SK-N-SH (cell line): ENCODE data around the gene INS. TPM values are rescaled to one million over a fixed set of nuclear protein-coding genes. Genes with fewer than 3 reads are reported as not detected.

Source experiments
- CTCF ChIA-PET: fragments of 300-600, 350-600 bp; formaldehyde crosslinking; extraction: SDS; loops from one replicate; lab custom pipeline; 2021; lab: Yijun Ruan, JAX
- POLR2A ChIA-PET: fragments of 350-600 bp; sonication (Branson Sonifier 250); formaldehyde crosslinking; extraction: SDS; loops from one replicate; lab custom pipeline; 2020; ENCODE audit warnings: antibody characterized with exemption, inconsistent platforms; lab: Yijun Ruan, JAX
- DNase-seq: peaks from one replicate; pipeline ENCODE4 v3.0.0; 2012
- H2AFZ ChIP-seq: fragments of 200-600 bp; sonication (generic); 2 replicates; pipeline ENCODE4 v1.8.1; 2016; ENCODE audit warnings: antibody characterized with exemption, mild to moderate bottlenecking, low read depth
- H3F3A ChIP-seq: fragments of 200-600 bp; sonication (generic); replicated peaks from 2 replicates; pipeline ENCODE3; 2016; ENCODE audit warnings: antibody characterized with exemption, mild to moderate bottlenecking; ENCODE audit not compliant: insufficient read depth
- H3K27ac ChIP-seq, 2 experiments: fragments of 200-500 bp in 1 of 2; fragments of 200-600 bp in 1 of 2; sonication (Bioruptor generic) in 1 of 2; sonication (generic), shearing (Covaris generic) in 1 of 2; 2 replicates each; pipeline versions ENCODE4 v1.5.1 to v1.6.1; 2014 to 2016; ENCODE audit warnings: low read depth in 2 of 2, inconsistent platforms in 1 of 2, low read length in 1 of 2, mild to moderate bottlenecking in 1 of 2, mixed read lengths in 1 of 2
- H3K27me3 ChIP-seq: fragments of 200-600 bp; sonication (generic), shearing (Covaris generic); 2 replicates; pipeline ENCODE4 v1.6.1; 2016; ENCODE audit warnings: mixed run types; ENCODE audit not compliant: insufficient read depth
- H3K36me3 ChIP-seq, 2 experiments: fragments of 200-500 bp in 1 of 2; fragments of 200-600 bp in 1 of 2; sonication (Bioruptor generic) in 1 of 2; sonication (generic) in 1 of 2; replicated peaks in 1 of 2; 2 replicates each; pipeline versions ENCODE3 to v1.5.1; 2014 to 2016; ENCODE audit warnings: low read length in 1 of 2, mild to moderate bottlenecking in 1 of 2; ENCODE audit not compliant: insufficient read depth in 2 of 2, control insufficient read depth in 1 of 2
- H3K4me1 ChIP-seq, 2 experiments: fragments of 200-500 bp in 1 of 2; fragments of 200-600 bp in 1 of 2; sonication (Bioruptor generic) in 1 of 2; sonication (generic), shearing (Covaris generic) in 1 of 2; 2 replicates each; pipeline versions ENCODE4 v1.5.1 to v1.6.1; 2014 to 2016; ENCODE audit warnings: low read depth in 1 of 2, low read length in 1 of 2, mixed run types in 1 of 2; ENCODE audit not compliant: insufficient read depth in 2 of 2, control insufficient read depth in 1 of 2
- H3K4me2 ChIP-seq: fragments of 200-600 bp; sonication (generic), shearing (Covaris generic); 2 replicates; pipeline ENCODE4 v1.6.1; 2017; ENCODE audit warnings: mixed run types
- H3K4me3 ChIP-seq, 2 experiments: fragments of 200-500 bp in 1 of 2; fragments of 200-600 bp in 1 of 2; sonication (Bioruptor generic) in 1 of 2; sonication (generic), shearing (Covaris generic) in 1 of 2; 2 replicates each; pipeline versions ENCODE4 v1.5.1 to v1.8.1; 2014 to 2016; ENCODE audit warnings: low read depth in 2 of 2, inconsistent platforms in 1 of 2, low read length in 1 of 2, mild to moderate bottlenecking in 1 of 2, mixed read lengths in 1 of 2, moderate library complexity in 1 of 2
- H3K79me2 ChIP-seq: fragments of 200-600 bp; sonication (generic); 2 replicates; pipeline ENCODE4 v1.8.1; 2017; ENCODE audit warnings: mild to moderate bottlenecking; ENCODE audit not compliant: insufficient read depth
- H3K9ac ChIP-seq: fragments of 200-600 bp; sonication (generic); 2 replicates; pipeline ENCODE4 v1.6.1; 2017; ENCODE audit warnings: mixed run types
- H3K9me2 ChIP-seq: fragments of 200-600 bp; sonication (generic); 2 replicates; pipeline ENCODE4 v1.6.1; 2017; ENCODE audit warnings: mixed run types
- H3K9me3 ChIP-seq: fragments of 200-600 bp; sonication (generic); 2 replicates; pipeline ENCODE4 v1.6.1; 2017; ENCODE audit warnings: mixed run types, mild to moderate bottlenecking, moderate library complexity
- H4K20me1 ChIP-seq: fragments of 200-600 bp; sonication (generic); 2 replicates; pipeline ENCODE4 v1.6.1; 2017; ENCODE audit warnings: mild to moderate bottlenecking, mixed run types; ENCODE audit not compliant: insufficient read depth
- CHD2 ChIP-seq: fragments of 150-350 bp; IDR thresholded peaks from 2 replicates; pipeline ENCODE4 v1.6.1; 2018; ENCODE audit warnings: low read length; ENCODE audit not compliant: partially characterized antibody
- EP300 ChIP-seq, 2 experiments: IDR thresholded peaks; 2 replicates each; pipeline versions ENCODE4 v1.4.0 to v1.6.1; 2012; ENCODE audit warnings: borderline replicate concordance in 1 of 2, low read depth in 1 of 2, low read length in 1 of 2
- FOSL2 ChIP-seq: IDR thresholded peaks from 2 replicates; pipeline ENCODE4 v1.4.0; 2012; ENCODE audit warnings: low read depth, mild to moderate bottlenecking, moderate library complexity, borderline replicate concordance
- MEF2A ChIP-seq: IDR thresholded peaks from 2 replicates; pipeline ENCODE4 v1.4.0; 2012; ENCODE audit warnings: low read depth, borderline replicate concordance
- MXI1 ChIP-seq: IDR thresholded peaks from 2 replicates; pipeline ENCODE4 v1.6.1; 2012; ENCODE audit warnings: mild to moderate bottlenecking, low read depth, low read length, improper control_type of control experiment
- POLR2AphosphoS5 ChIP-seq: IDR thresholded peaks from 2 replicates; pipeline ENCODE4 v1.6.1; 2012; ENCODE audit warnings: low read depth, low read length
- RAD21 ChIP-seq: IDR thresholded peaks from 2 replicates; pipeline ENCODE4 v1.6.1; 2012; ENCODE audit warnings: mild to moderate bottlenecking, low read length
- RFX5 ChIP-seq: IDR thresholded peaks from 2 replicates; pipeline ENCODE4 v1.6.1; 2012; ENCODE audit warnings: mild to moderate bottlenecking, improper control_type of control experiment, low read length
- SMC3 ChIP-seq: IDR thresholded peaks from 2 replicates; pipeline ENCODE4 v1.6.1; 2012; ENCODE audit warnings: low read depth, low read length, improper control_type of control experiment
- TAF1 ChIP-seq: IDR thresholded peaks from 2 replicates; pipeline ENCODE4 v1.6.1; 2012; ENCODE audit warnings: low read depth, mild to moderate bottlenecking, low read length, moderate library complexity, borderline replicate concordance
- TEAD4 ChIP-seq: IDR thresholded peaks from 2 replicates; pipeline ENCODE4 v1.4.0; 2012; ENCODE audit warnings: mild to moderate bottlenecking, borderline replicate concordance; ENCODE audit not compliant: insufficient read depth
- WGBS: methylation state at CpG from one replicate; pipeline ENCODE4 v1.1.6; 2017; ENCODE audit warnings: low lambda C conversion rate; 5-methylcytosine and 5-hydroxymethylcytosine counted together
- polyA plus RNA-seq, 3 experiments: library from polyadenylated mRNA; depleted of rRNA; stranded (reverse); fragments of >200 nt; gene quantifications; 2 replicates each; pipeline ENCODE4 v1.2.3, GENCODE V29; 2012
- TF ChIP-seq, protein P1 (sequence below): IDR thresholded peaks from 2 replicates; pipeline ENCODE4 v1.4.0; 2012; ENCODE audit warnings: low read depth, borderline replicate concordance
- TF ChIP-seq, protein P2 (sequence below): fragments of 200-600 bp; sonication (generic); IDR thresholded peaks from 2 replicates; pipeline ENCODE4 v1.6.1; 2017; ENCODE audit warnings: antibody characterized with exemption, mild to moderate bottlenecking, moderate library complexity
- TF ChIP-seq, protein P3 (sequence below): IDR thresholded peaks from 2 replicates; pipeline ENCODE4 v1.4.0; 2012; ENCODE audit warnings: low read depth, borderline replicate concordance
- TF ChIP-seq, protein P4 (sequence below): fragments of 150-350 bp; IDR thresholded peaks from 2 replicates; pipeline ENCODE4 v1.6.1; 2016; ENCODE audit warnings: mild to moderate bottlenecking, low read depth, low read length

INS gene
- polyA plus RNA-seq, 1 of the 3 experiments (the other 2 are of a cell fraction), result not detected

DNA sequence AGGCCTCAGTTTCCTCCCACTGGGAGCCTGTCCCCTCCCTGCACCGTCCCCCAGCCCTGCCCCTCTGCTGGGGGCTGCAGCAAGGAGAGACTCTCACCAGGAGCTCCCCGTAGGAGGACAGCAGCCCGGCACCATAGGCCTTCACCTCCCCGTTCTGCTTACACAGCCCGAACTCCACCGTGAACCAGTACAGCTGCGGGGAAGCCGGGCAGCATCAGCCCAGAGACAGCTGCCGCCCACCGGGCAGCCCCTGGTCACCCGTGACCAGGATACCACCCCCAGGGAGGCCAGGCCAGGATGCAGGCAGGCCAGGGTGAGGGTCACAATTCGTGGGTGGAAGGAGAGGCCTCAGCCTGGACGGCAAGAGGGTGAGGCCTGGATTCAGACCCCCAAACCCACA lies 4.6 kb upstream of the INS start (continued):
- TF ChIP-seq, protein P1, sequence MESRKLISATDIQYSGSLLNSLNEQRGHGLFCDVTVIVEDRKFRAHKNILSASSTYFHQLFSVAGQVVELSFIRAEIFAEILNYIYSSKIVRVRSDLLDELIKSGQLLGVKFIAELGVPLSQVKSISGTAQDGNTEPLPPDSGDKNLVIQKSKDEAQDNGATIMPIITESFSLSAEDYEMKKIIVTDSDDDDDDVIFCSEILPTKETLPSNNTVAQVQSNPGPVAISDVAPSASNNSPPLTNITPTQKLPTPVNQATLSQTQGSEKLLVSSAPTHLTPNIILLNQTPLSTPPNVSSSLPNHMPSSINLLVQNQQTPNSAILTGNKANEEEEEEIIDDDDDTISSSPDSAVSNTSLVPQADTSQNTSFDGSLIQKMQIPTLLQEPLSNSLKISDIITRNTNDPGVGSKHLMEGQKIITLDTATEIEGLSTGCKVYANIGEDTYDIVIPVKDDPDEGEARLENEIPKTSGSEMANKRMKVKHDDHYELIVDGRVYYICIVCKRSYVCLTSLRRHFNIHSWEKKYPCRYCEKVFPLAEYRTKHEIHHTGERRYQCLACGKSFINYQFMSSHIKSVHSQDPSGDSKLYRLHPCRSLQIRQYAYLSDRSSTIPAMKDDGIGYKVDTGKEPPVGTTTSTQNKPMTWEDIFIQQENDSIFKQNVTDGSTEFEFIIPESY, result no peak
- TF ChIP-seq, protein P2, sequence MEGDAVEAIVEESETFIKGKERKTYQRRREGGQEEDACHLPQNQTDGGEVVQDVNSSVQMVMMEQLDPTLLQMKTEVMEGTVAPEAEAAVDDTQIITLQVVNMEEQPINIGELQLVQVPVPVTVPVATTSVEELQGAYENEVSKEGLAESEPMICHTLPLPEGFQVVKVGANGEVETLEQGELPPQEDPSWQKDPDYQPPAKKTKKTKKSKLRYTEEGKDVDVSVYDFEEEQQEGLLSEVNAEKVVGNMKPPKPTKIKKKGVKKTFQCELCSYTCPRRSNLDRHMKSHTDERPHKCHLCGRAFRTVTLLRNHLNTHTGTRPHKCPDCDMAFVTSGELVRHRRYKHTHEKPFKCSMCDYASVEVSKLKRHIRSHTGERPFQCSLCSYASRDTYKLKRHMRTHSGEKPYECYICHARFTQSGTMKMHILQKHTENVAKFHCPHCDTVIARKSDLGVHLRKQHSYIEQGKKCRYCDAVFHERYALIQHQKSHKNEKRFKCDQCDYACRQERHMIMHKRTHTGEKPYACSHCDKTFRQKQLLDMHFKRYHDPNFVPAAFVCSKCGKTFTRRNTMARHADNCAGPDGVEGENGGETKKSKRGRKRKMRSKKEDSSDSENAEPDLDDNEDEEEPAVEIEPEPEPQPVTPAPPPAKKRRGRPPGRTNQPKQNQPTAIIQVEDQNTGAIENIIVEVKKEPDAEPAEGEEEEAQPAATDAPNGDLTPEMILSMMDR, result no peak
- no peak for TF ChIP-seq TEAD4
- TF ChIP-seq RFX5, result no peak
- TF ChIP-seq SMC3, result no peak
- TF ChIP-seq MXI1, result no peak
- no peak for TF ChIP-seq MEF2A
- TF ChIP-seq RAD21, result no peak
- TF ChIP-seq, protein P3, sequence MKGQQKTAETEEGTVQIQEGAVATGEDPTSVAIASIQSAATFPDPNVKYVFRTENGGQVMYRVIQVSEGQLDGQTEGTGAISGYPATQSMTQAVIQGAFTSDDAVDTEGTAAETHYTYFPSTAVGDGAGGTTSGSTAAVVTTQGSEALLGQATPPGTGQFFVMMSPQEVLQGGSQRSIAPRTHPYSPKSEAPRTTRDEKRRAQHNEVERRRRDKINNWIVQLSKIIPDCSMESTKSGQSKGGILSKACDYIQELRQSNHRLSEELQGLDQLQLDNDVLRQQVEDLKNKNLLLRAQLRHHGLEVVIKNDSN, result no peak

DNA sequence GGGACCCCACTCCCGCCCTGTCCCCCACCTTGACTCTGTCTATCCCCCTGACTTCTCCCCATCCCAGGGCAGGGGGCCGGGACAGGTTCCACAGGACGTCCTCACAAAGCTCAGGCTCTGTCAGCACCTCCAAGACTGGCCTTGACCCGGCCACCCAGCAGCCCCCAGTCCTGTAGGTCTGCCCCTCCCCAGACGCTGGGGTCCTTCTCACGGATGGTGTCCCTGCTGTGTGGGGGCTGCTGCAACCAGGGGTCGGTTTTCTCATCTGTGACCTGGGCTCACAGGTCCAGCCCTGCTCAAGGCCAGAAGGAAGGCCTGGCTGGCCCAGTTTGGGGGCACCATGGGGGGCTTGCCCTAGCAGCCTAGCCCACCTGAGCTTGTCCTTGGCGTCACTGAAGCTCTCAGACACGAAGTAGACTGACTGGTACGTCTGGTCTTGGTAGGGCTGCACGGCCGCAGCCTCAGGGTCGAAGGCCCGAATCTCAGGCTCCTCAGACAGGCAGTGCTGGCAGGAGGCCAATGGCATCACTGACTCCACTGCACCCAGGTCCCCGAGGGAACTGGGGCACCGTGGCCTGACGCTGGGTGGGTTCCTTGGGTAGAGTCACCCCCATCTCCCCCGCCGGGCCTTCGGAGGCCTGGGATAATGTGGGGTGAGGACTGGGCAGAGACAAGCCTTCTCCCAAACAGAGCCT lies 4.0 kb upstream of the INS start:
- no peaks in the 10 kb centered on the region for H3K9me3 ChIP-seq
- no peaks in the 10 kb centered on the region for H3K27me3 ChIP-seq
- CTCF ChIA-PET, result interaction anchor here (1.0 to 14.7 kb wide), 9 partner anchors 10 to 471 kb away, joined by 3 to 253 read pairs (median 4); partner anchors contain the start of gene INS
- no peak overlapping the region for H3K4me2 ChIP-seq
- 42% methylated on average over 11 of the region's 20 CpGs for WGBS
- H3K27ac ChIP-seq, result no peak overlapping the region
- no peaks in the 10 kb centered on the region for H3K79me2 ChIP-seq
- H3K36me3 ChIP-seq, result no peaks in the 10 kb centered on the region
- TF ChIP-seq CHD2, result no peak
- TF ChIP-seq EP300 (IDR thresholded peaks at IDR 0.05; ENCODE audit: borderline replicate concordance in 1 of 2, low read depth in 1 of 2, low read length in 1 of 2), result no peak
- TF ChIP-seq POLR2AphosphoS5, result no peak
- TF ChIP-seq TAF1, result no peak
- no peak for TF ChIP-seq FOSL2
- TF ChIP-seq, protein P4, sequence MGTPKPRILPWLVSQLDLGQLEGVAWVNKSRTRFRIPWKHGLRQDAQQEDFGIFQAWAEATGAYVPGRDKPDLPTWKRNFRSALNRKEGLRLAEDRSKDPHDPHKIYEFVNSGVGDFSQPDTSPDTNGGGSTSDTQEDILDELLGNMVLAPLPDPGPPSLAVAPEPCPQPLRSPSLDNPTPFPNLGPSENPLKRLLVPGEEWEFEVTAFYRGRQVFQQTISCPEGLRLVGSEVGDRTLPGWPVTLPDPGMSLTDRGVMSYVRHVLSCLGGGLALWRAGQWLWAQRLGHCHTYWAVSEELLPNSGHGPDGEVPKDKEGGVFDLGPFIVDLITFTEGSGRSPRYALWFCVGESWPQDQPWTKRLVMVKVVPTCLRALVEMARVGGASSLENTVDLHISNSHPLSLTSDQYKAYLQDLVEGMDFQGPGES, result no peak
- TF ChIP-seq, protein P2, result no peak
- TF ChIP-seq, all 33 proteins: peak for 0
- Histone ChIP-seq H4K20me1 (no peaks in the 10 kb centered on the region), H3K9ac (no peak overlapping the region), H3K4me3 (no peak overlapping the region), H3K9me2 (no peaks in the 10 kb centered on the region), H2AFZ (no peak overlapping the region), H3K4me1 (peaks cover 0 to 38% of the 10 kb centered on the region in 2 experiments; a peak in 1 of 4 replicates), H3F3A (no peaks in the 10 kb centered on the region)
- POLR2A ChIA-PET, result interaction anchor here (1.6 kb wide), 1 partner anchor 29 kb away, joined by 8 read pairs; no protein-coding TSS in a partner anchor
- no peak for DNase-seq
